ENCODE results near the gene NR2C1. TPM values are rescaled to one million over a fixed set of nuclear protein-coding genes. Genes with fewer than 3 reads are reported as not detected.
"Not testable (repeated sequence)": the region's sequence is repeated elsewhere in the genome, so short reads cannot be mapped to it uniquely, and the experiment has no call there.

The NR2C1 gene
- total and polyA plus RNA-seq, 2 donors from 2014 or later = 26.6 to 31.1 TPM

- H3K9ac ChIP-seq (ENCODE audit: low read length in 3 of 3) = no peak overlapping the region
- no peak for TF ChIP-seq CTCF (IDR thresholded peaks at IDR 0.05; ENCODE audit: borderline replicate concordance, extremely low read depth, insufficient read depth)
- no peak for DNase-seq
- no peak overlapping the region for H3K4me3 ChIP-seq (ENCODE audit: low read length in 3 of 3)
- no peaks in the 10 kb centered on the region for H3K27me3 ChIP-seq (ENCODE audit: control insufficient read depth, insufficient read depth, low read length)
- no peak overlapping the region for H3K27ac ChIP-seq (ENCODE audit: low read depth in 2 of 2, low read length in 2 of 2)
- intact Hi-C loops (cut with DNase I) = no loop called here
- FAIRE-seq = no peak
- peaks cover 0 to 5% (median under 1%) of the 10 kb centered on the region in 3 donors for H3K36me3 ChIP-seq (ENCODE audit: control insufficient read depth in 2 of 3, insufficient read depth in 3 of 3, low read length in 3 of 3)
- H3K4me1 ChIP-seq (ENCODE audit: control insufficient read depth in 2 of 3, insufficient read depth in 2 of 3, low read depth in 1 of 3, low read length in 3 of 3) = no peaks in the 10 kb centered on the region
- H3K9me3 ChIP-seq (ENCODE audit: control insufficient read depth in 2 of 3, insufficient read depth in 1 of 3, low read length in 3 of 3) = no peaks in the 10 kb centered on the region
These were observed 75.7 kb downstream of the NR2C1 start for GRCh38 chr12:94997726-94998125.

GRCh38 chr12:94997061-94997460, 76.4 kb downstream of the NR2C1 start:
- Histone ChIP-seq H3K9me3 (ENCODE audit: control insufficient read depth in 2 of 3, insufficient read depth in 1 of 3, low read length in 3 of 3) (no peaks in the 10 kb centered on the region), H3K4me1 (ENCODE audit: control insufficient read depth in 2 of 3, insufficient read depth in 2 of 3, low read depth in 1 of 3, low read length in 3 of 3) (no peaks in the 10 kb centered on the region), H3K27ac (ENCODE audit: low read depth in 2 of 2, low read length in 2 of 2) (no peak overlapping the region), H3K4me3 (ENCODE audit: low read length in 3 of 3) (no peak overlapping the region), H3K27me3 (ENCODE audit: control insufficient read depth, insufficient read depth, low read length) (no peaks in the 10 kb centered on the region), H3K9ac (ENCODE audit: low read length in 3 of 3) (no peak overlapping the region), H3K36me3 (ENCODE audit: control insufficient read depth in 2 of 3, insufficient read depth in 3 of 3, low read length in 3 of 3) (peaks cover 0 to 10% (median 6%) of the 10 kb centered on the region in 3 donors)
- DNase-seq = no peak
- intact Hi-C loops (cut with DNase I) = no loop called here
- FAIRE-seq = no peak
- no peak for TF ChIP-seq CTCF (IDR thresholded peaks at IDR 0.05; ENCODE audit: borderline replicate concordance, extremely low read depth, insufficient read depth)

- DNase-seq (no peak), FAIRE-seq (no peak)
- no peak overlapping the region for H3K27ac ChIP-seq (ENCODE audit: low read depth in 2 of 2, low read length in 2 of 2)
- intact Hi-C loops (cut with DNase I) = no loop called here
- H3K4me1 ChIP-seq (ENCODE audit: control insufficient read depth in 2 of 3, insufficient read depth in 2 of 3, low read depth in 1 of 3, low read length in 3 of 3) = no peaks in the 10 kb centered on the region
- no peak for TF ChIP-seq CTCF (IDR thresholded peaks at IDR 0.05; ENCODE audit: borderline replicate concordance, extremely low read depth, insufficient read depth)
- H3K27me3 ChIP-seq (ENCODE audit: control insufficient read depth, insufficient read depth, low read length) = no peaks in the 10 kb centered on the region
- no peaks in the 10 kb centered on the region for H3K9me3 ChIP-seq (ENCODE audit: control insufficient read depth in 2 of 3, insufficient read depth in 1 of 3, low read length in 3 of 3)
- no peak overlapping the region for H3K4me3 ChIP-seq (ENCODE audit: low read length in 3 of 3)
- no peak overlapping the region for H3K9ac ChIP-seq (ENCODE audit: low read length in 3 of 3)
- H3K36me3 ChIP-seq (ENCODE audit: control insufficient read depth in 2 of 3, insufficient read depth in 3 of 3, low read length in 3 of 3) = peaks cover 0 to 10% (median 9%) of the 10 kb centered on the region in 3 donors
These were observed 79.1 kb downstream of the NR2C1 start for GRCh38 chr12:94994312-94994711.

GRCh38 chr12:94993855-94994254, 79.6 kb downstream of the NR2C1 start:
- H3K27me3 ChIP-seq (ENCODE audit: control insufficient read depth, insufficient read depth, low read length); H3K9me3 ChIP-seq (ENCODE audit: control insufficient read depth in 2 of 3, insufficient read depth in 1 of 3, low read length in 3 of 3); H3K27ac ChIP-seq (ENCODE audit: low read depth in 2 of 2, low read length in 2 of 2); H3K4me1 ChIP-seq (ENCODE audit: control insufficient read depth in 2 of 3, insufficient read depth in 2 of 3, low read depth in 1 of 3, low read length in 3 of 3); intact Hi-C loops (cut with DNase I); DNase-seq; H3K4me3 ChIP-seq (ENCODE audit: low read length in 3 of 3); H3K9ac ChIP-seq (ENCODE audit: low read length in 3 of 3); FAIRE-seq: not testable (repeated sequence)
- H3K36me3 ChIP-seq (ENCODE audit: control insufficient read depth in 2 of 3, insufficient read depth in 3 of 3, low read length in 3 of 3) = peaks cover 0 to 10% (median 9%) of the 10 kb centered on the region in 3 donors

Data from kidney (tissue), 14 donors.